H1 (cell line): ENCODE results near the gene S100A6. TPM values are rescaled to one million over a fixed set of nuclear protein-coding genes. Genes with fewer than 3 reads are reported as not detected.

ENCODE experiments used
- CTCF ChIA-PET: fragments of 300-600 bp; sonication (Branson Sonifier 250); formaldehyde crosslinking; loops from one replicate; lab custom pipeline; 2021; ENCODE audit not compliant: partially characterized antibody; lab: Charles Lee
- POLR2A ChIA-PET: fragments of 300-600 bp; sonication (Branson Sonifier 250); formaldehyde crosslinking; loops from one replicate; lab custom pipeline; 2021; ENCODE audit warnings: inconsistent platforms; ENCODE audit not compliant: partially characterized antibody; lab: Charles Lee
- DNase-seq, 2 experiments: peaks; one replicate each; pipeline versions ENCODE4 v3.0.0 to v3.0.0-alpha.2; 2010 to 2022; ENCODE audit warnings: low spot score in 2 of 2, low read depth in 1 of 2, mixed read lengths in 1 of 2
- FAIRE-seq: peaks from 2 replicates; lab custom pipeline; 2011; peaks lifted over from hg19 to GRCh38; lab: Jason Lieb, UNC
- H2AFZ ChIP-seq: 2 replicates; pipeline ENCODE4 v1.8.1; 2012; ENCODE audit warnings: low read length, inconsistent platforms
- H2AK5ac ChIP-seq: 2 replicates; pipeline ENCODE4 v1.6.1; 2013; ENCODE audit warnings: low read depth, low read length
- H2BK120ac ChIP-seq: replicated peaks from 2 replicates; pipeline ENCODE3; 2013; ENCODE audit warnings: low read depth, low read length, inconsistent platforms
- H2BK12ac ChIP-seq: 2 replicates; pipeline ENCODE4 v1.6.1; 2013; ENCODE audit warnings: low read depth, low read length
- H2BK15ac ChIP-seq: 2 replicates; pipeline ENCODE4 v1.6.1; 2013; ENCODE audit warnings: low read length
- H2BK20ac ChIP-seq: 2 replicates; pipeline ENCODE4 v1.6.1; 2013; ENCODE audit warnings: low read length
- H2BK5ac ChIP-seq: 2 replicates; pipeline ENCODE4 v1.6.1; 2013; ENCODE audit warnings: low read depth, low read length
- H3K14ac ChIP-seq: 2 replicates; pipeline ENCODE4 v1.6.1; 2013; ENCODE audit warnings: inconsistent platforms; ENCODE audit not compliant: insufficient read length
- H3K18ac ChIP-seq: 2 replicates; pipeline ENCODE4 v1.6.1; 2013; ENCODE audit warnings: low read length; ENCODE audit errors: extremely low read depth
- H3K23ac ChIP-seq: 2 replicates; pipeline ENCODE4 v1.6.1; 2013; ENCODE audit warnings: inconsistent platforms; ENCODE audit not compliant: insufficient read length
- H3K23me2 ChIP-seq: 2 replicates; pipeline ENCODE4 v1.6.1; 2013; ENCODE audit warnings: low read depth, low read length
- H3K27ac ChIP-seq: 2 replicates; pipeline ENCODE4 v1.6.1; 2011; ENCODE audit warnings: low read depth, low read length, inconsistent platforms
- H3K27me3 ChIP-seq, 4 experiments: replicated peaks in 1 of 4; 1 replicate in 1 of 4; 2 replicates in 3 of 4; pipeline versions ENCODE4 v1.6.1 to v1.8.1; 2011 to 2013; ENCODE audit warnings: low read length in 3 of 4, mild to moderate bottlenecking in 3 of 4, inconsistent platforms in 2 of 4, mixed read lengths in 2 of 4, moderate library complexity in 1 of 4; ENCODE audit not compliant: control insufficient read depth in 3 of 4, insufficient read depth in 3 of 4; ENCODE audit errors: extremely low read depth in 1 of 4
- H3K36me3 ChIP-seq, 4 experiments: 2 replicates each; pipeline versions ENCODE4 v1.6.1 to v1.8.1; 2011 to 2013; ENCODE audit warnings: mild to moderate bottlenecking in 4 of 4, low read length in 3 of 4, moderate library complexity in 2 of 4, control low read depth in 1 of 4, inconsistent platforms in 1 of 4; ENCODE audit not compliant: insufficient read depth in 4 of 4, control insufficient read depth in 2 of 4
- H3K4ac ChIP-seq: replicated peaks from 2 replicates; pipeline ENCODE3; 2013; ENCODE audit warnings: low read length, low read depth, mixed read lengths, inconsistent platforms; ENCODE audit not compliant: insufficient read length
- H3K4me1 ChIP-seq, 4 experiments: replicated peaks in 1 of 4; 1 replicate in 1 of 4; 2 replicates in 3 of 4; pipeline versions ENCODE4 v1.6.1 to v1.8.1; 2011 to 2013; ENCODE audit warnings: low read length in 3 of 4, inconsistent platforms in 2 of 4, mixed read lengths in 1 of 4; ENCODE audit not compliant: insufficient read depth in 4 of 4, control insufficient read depth in 3 of 4
- H3K4me2 ChIP-seq, 2 experiments: 2 replicates each; pipeline versions ENCODE4 v1.6.1 to v1.8.1; 2011 to 2013; ENCODE audit warnings: low read depth in 2 of 2, low read length in 2 of 2, control low read depth in 1 of 2, inconsistent platforms in 1 of 2, mild to moderate bottlenecking in 1 of 2; ENCODE audit not compliant: insufficient read depth in 1 of 2
- H3K4me3 ChIP-seq, 4 experiments: fragments of 200-600, 300-600 bp in 1 of 4; sonication (generic), shearing (Covaris generic), sonication (Bioruptor Twin) in 1 of 4; 2 replicates each; pipeline versions ENCODE4 v1.5.1 to v1.8.1; 2011 to 2016; ENCODE audit warnings: low read length in 4 of 4, low read depth in 3 of 4, control low read depth in 2 of 4, inconsistent platforms in 2 of 4, mild to moderate bottlenecking in 2 of 4, mixed read lengths in 1 of 4, moderate library complexity in 1 of 4; ENCODE audit not compliant: insufficient read depth in 2 of 4; ENCODE audit errors: extremely low read depth in 1 of 4
- H3K56ac ChIP-seq: replicated peaks from 2 replicates; pipeline ENCODE3; 2013; ENCODE audit warnings: low read depth, mild to moderate bottlenecking, mixed read lengths, low read length, inconsistent platforms; ENCODE audit not compliant: insufficient read length
- H3K79me1 ChIP-seq: 2 replicates; pipeline ENCODE4 v1.6.1; 2013; ENCODE audit warnings: low read depth, low read length, control low read depth
- H3K79me2 ChIP-seq, 2 experiments: 2 replicates each; pipeline versions ENCODE4 v1.6.1 to v1.8.1; 2012 to 2013; ENCODE audit warnings: low read length in 2 of 2, mild to moderate bottlenecking in 2 of 2, inconsistent platforms in 1 of 2; ENCODE audit not compliant: insufficient read depth in 2 of 2, control insufficient read depth in 1 of 2
- H3K9ac ChIP-seq, 4 experiments: replicated peaks in 1 of 4; 1 replicate in 1 of 4; 2 replicates in 3 of 4; pipeline versions ENCODE4 v1.6.1 to v1.8.1; 2011 to 2013; ENCODE audit warnings: low read depth in 3 of 4, low read length in 3 of 4, control low read depth in 2 of 4, mild to moderate bottlenecking in 2 of 4, moderate library complexity in 2 of 4, inconsistent platforms in 1 of 4; ENCODE audit errors: extremely low read depth in 1 of 4
- H3K9me3 ChIP-seq, 2 experiments: 2 replicates each; pipeline versions ENCODE4 v1.6.1 to v1.8.1; 2012 to 2013; ENCODE audit warnings: mild to moderate bottlenecking in 2 of 2, moderate library complexity in 2 of 2, control low read depth in 1 of 2, inconsistent platforms in 1 of 2, low read depth in 1 of 2, low read length in 1 of 2, mixed read lengths in 1 of 2; ENCODE audit not compliant: insufficient read depth in 2 of 2
- H4K20me1 ChIP-seq, 2 experiments: replicated peaks in 1 of 2; 2 replicates each; pipeline versions ENCODE3 to v1.8.1; 2011 to 2013; ENCODE audit warnings: inconsistent platforms in 2 of 2, low read length in 2 of 2, mild to moderate bottlenecking in 1 of 2; ENCODE audit not compliant: insufficient read depth in 2 of 2, control insufficient read depth in 1 of 2
- H4K5ac ChIP-seq: 2 replicates; pipeline ENCODE4 v1.6.1; 2013; ENCODE audit warnings: low read length, low read depth, mixed read lengths, inconsistent platforms; ENCODE audit not compliant: insufficient read length
- H4K8ac ChIP-seq: 2 replicates; pipeline ENCODE4 v1.8.0; 2013; ENCODE audit warnings: mild to moderate bottlenecking, moderate library complexity, low read length, inconsistent platforms; ENCODE audit not compliant: insufficient read depth; ENCODE audit errors: extremely low read depth
- H4K91ac ChIP-seq: replicated peaks from 2 replicates; pipeline ENCODE3; 2013; ENCODE audit warnings: low read length, mixed read lengths, inconsistent platforms; ENCODE audit not compliant: insufficient read length
- CBX5 ChIP-seq: fragments of 300-800, 300-1000 bp; sonication (generic); IDR thresholded peaks from 2 replicates; pipeline ENCODE4 v1.7.1; 2016; ENCODE audit warnings: antibody characterized with exemption, low read length, low read depth
- CBX8 ChIP-seq: fragments of 300-800, 300-1000 bp; sonication (generic); IDR thresholded peaks from 2 replicates; pipeline ENCODE4 v1.7.1; 2016; ENCODE audit warnings: low read depth, low read length, borderline replicate concordance
- CHD1 ChIP-seq: IDR thresholded peaks from 2 replicates; pipeline ENCODE4 v1.6.1; 2012; ENCODE audit warnings: low read depth, low read length, improper control_type of control experiment
- FOSL1 ChIP-seq: IDR thresholded peaks from 2 replicates; pipeline ENCODE4 v1.6.1; 2011; ENCODE audit warnings: mild to moderate bottlenecking, low read depth, low read length, moderate library complexity; ENCODE audit not compliant: insufficient read depth
- JUN ChIP-seq: IDR thresholded peaks from 2 replicates; pipeline ENCODE4 v1.6.1; 2011; ENCODE audit warnings: low read depth, mild to moderate bottlenecking, improper control_type of control experiment, low read length
- POLR2A ChIP-seq, 2 experiments: IDR thresholded peaks; 1 replicate in 1 of 2; 2 replicates in 1 of 2; pipeline ENCODE4 v1.6.1; 2011; ENCODE audit warnings: low read depth in 2 of 2, low read length in 2 of 2, mild to moderate bottlenecking in 2 of 2; ENCODE audit errors: control extremely low read depth in 1 of 2
- RFX5 ChIP-seq: IDR thresholded peaks from 2 replicates; pipeline ENCODE4 v1.6.1; 2011; ENCODE audit warnings: low read depth, low read length, improper control_type of control experiment, borderline replicate concordance
- SIX5 ChIP-seq: IDR thresholded peaks from 2 replicates; pipeline ENCODE4 v1.6.1; 2011; ENCODE audit warnings: mild to moderate bottlenecking, low read depth, low read length
- SP4 ChIP-seq: IDR thresholded peaks from 2 replicates; pipeline ENCODE4 v1.6.1; 2012; ENCODE audit warnings: low read length, inconsistent platforms
- SUZ12 ChIP-seq: fragments of 200-600 bp; sonication (generic); IDR thresholded peaks from 2 replicates; pipeline ENCODE4 v1.6.1; 2012; ENCODE audit warnings: mild to moderate bottlenecking, inconsistent platforms, low read length, moderate library complexity, mixed read lengths
- ZNF274 ChIP-seq: IDR thresholded peaks from 2 replicates; pipeline ENCODE4 v1.7.0; 2012; ENCODE audit warnings: low read length, borderline replicate concordance; ENCODE audit errors: extremely low read depth
- WGBS, 2 experiments: shearing (Covaris generic) in 1 of 2; methylation state at CpG; one replicate each; pipeline versions ENCODE4 v1.1.6 to v1.1.7; 2013 to 2015; ENCODE audit warnings: low lambda C conversion rate in 2 of 2, mixed read lengths in 2 of 2, inconsistent platforms in 1 of 2, low coverage in 1 of 2, missing lambda C conversion rate in 1 of 2; ENCODE audit not compliant: insufficient replicate concordance in 2 of 2, insufficient coverage in 1 of 2, insufficient read length in 1 of 2; ENCODE audit errors: extremely low coverage in 1 of 2, missing lambda C conversion rate in 1 of 2; 5-methylcytosine and 5-hydroxymethylcytosine counted together
- polyA plus RNA-seq, 7 experiments: library from polyadenylated mRNA; depleted of rRNA in 3 of 7; stranded (reverse) in 5 of 7; unstranded in 2 of 7; fragments of >200 nt in 5 of 7; fragments of 200-250 nt in 2 of 7; gene quantifications; 1 replicate in 5 of 7; 2 replicates in 1 of 7; 4 replicates in 1 of 7; pipeline versions ENCODE4 v1.2.1 to v1.2.3, GENCODE V29; 2011 to 2013; ENCODE audit warnings: missing spikeins in 2 of 7, mixed read lengths in 2 of 7
- total RNA-seq: library from RNA; stranded (reverse); fragmentation: NEBNext Ultra II Directional; extraction: Animal tissue kit (Norgen Biotek cat#: 25700); gene quantifications from 2 replicates; pipeline ENCODE4 v1.2.1, GENCODE V29; 2021
- TF ChIP-seq, protein P1 (sequence below): IDR thresholded peaks from 2 replicates; pipeline ENCODE4 v1.6.1; 2012; ENCODE audit warnings: low read length, inconsistent platforms

S100A6 gene
- total and polyA plus RNA-seq, 2 of the 8 experiments (the other 6 are each of a cell fraction or from before 2014, with no cell fraction given), result 11.1 to 63.0 TPM

DNA sequence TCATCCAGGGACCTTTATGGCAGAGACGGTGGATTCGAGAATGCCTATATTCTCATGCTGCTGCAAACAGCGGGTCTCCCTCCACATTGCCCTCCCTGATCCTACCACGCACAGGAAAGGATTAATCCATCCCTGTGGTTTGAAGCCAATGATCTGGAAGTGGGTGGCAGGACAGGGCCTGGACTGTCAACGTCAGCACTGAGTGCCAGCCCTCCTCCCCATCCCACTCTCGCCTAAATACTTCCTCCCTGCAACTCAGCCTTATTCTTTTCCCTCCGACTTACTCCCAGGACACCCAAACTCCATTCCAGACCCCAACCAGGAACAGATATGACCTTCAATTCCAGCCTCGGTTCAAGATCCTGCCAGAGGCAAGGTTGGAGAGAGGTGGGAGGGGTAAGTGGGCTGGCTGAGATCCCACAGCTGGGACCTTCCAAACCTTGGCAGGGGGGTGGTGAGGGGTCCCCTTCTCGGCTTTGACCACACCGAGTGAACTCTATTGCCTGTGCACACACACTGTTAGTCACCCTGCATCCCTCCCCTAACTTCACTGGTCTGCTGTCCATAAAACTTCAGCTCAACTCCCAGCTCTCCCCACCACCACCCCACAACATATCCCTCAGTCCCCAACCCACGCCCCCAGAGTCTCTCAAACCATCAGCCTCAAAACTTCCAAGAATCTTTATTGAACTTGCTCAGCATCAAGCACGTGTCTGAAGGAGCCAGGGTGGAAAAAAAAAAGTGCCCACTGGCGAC is 7.3 kb upstream of the S100A6 start:
- TF ChIP-seq, protein P1, sequence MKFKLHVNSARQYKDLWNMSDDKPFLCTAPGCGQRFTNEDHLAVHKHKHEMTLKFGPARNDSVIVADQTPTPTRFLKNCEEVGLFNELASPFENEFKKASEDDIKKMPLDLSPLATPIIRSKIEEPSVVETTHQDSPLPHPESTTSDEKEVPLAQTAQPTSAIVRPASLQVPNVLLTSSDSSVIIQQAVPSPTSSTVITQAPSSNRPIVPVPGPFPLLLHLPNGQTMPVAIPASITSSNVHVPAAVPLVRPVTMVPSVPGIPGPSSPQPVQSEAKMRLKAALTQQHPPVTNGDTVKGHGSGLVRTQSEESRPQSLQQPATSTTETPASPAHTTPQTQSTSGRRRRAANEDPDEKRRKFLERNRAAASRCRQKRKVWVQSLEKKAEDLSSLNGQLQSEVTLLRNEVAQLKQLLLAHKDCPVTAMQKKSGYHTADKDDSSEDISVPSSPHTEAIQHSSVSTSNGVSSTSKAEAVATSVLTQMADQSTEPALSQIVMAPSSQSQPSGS, result no peak
- TF ChIP-seq POLR2A (IDR thresholded peaks at IDR 0.05; ENCODE audit: control extremely low read depth in 1 of 2, low read depth in 2 of 2, low read length in 2 of 2) (no peak), CBX8 (no peak), SUZ12 (no peak), JUN (no peak), FOSL1 (no peak), CBX5 (no peak), RFX5 (no peak), ZNF274 (no peak), SP4 (no peak), SIX5 (no peak), CHD1 (no peak)
- no peak for FAIRE-seq
- H2BK12ac ChIP-seq, result no peak overlapping the region; the same call in 1 of the 2 replicates
- H3K14ac ChIP-seq, result no peak overlapping the region
- H2BK15ac ChIP-seq, result 0 out of 2 replicates have a peak overlapping the region, but pooled peaks have one; percentile 95
- H3K4me3 ChIP-seq, result no peak overlapping the region
- no peak overlapping the region for H3K23ac ChIP-seq
- 85% methylated on average over 13 of the region's 13 CpGs; no CpG with 5 or more reads in 1 of the 2 experiments for WGBS, 2 experiments
- ChIA-PET CTCF (interaction anchor here (0.7 to 12.9 kb wide), 6 partner anchors 7 to 855 kb away, joined by 3 to 165 read pairs (median 6); partner anchors contain the start of genes S100A5 and S100A6), POLR2A (no interaction called here)
- no peaks in the 10 kb centered on the region for H3K9me3 ChIP-seq
- no peak overlapping the region for H3K4ac ChIP-seq
- H3K4me2 ChIP-seq, result no peak overlapping the region
- no peak overlapping the region for H3K9ac ChIP-seq
- H3K27ac ChIP-seq, result no peak overlapping the region
- H3K79me2 ChIP-seq, result no peaks in the 10 kb centered on the region
- H2BK5ac ChIP-seq, result no peak overlapping the region
- no peaks in the 10 kb centered on the region for H4K20me1 ChIP-seq
- H4K8ac ChIP-seq, result no peak overlapping the region
- H3K36me3 ChIP-seq, result no peaks in the 10 kb centered on the region
- H2AFZ ChIP-seq, result no peak overlapping the region
- H2BK20ac ChIP-seq, result no peak overlapping the region
- no peak overlapping the region for H3K18ac ChIP-seq
- no peaks in the 10 kb centered on the region for H3K79me1 ChIP-seq
- no peaks in the 10 kb centered on the region; a peak in 2 of 7 replicates for H3K27me3 ChIP-seq
- H3K23me2 ChIP-seq, result peaks cover 6% of the 10 kb centered on the region
- no peak overlapping the region for H4K91ac ChIP-seq
- no peak overlapping the region for H3K56ac ChIP-seq
- H2AK5ac ChIP-seq, result no peak overlapping the region
- no peak for DNase-seq
- peaks cover 9 to 27% (median 21%) of the 10 kb centered on the region in 4 experiments for H3K4me1 ChIP-seq
- no peak overlapping the region for H4K5ac ChIP-seq
- no peak overlapping the region for H2BK120ac ChIP-seq
